ENCODE measurements around the gene GSTCD.
"Not testable (repeated sequence)": the region's sequence is repeated elsewhere in the genome, so short reads cannot be mapped to it uniquely, and the experiment has no call there.

GSTCD gene

GRCh38 chr4:105765690-105766407 is 57.3 kb downstream of the GSTCD start:
- no peaks in the 10 kb centered on the region for H3K9me3 ChIP-seq (ENCODE audit: low read length)
- no peak overlapping the region for H3K27ac ChIP-seq (ENCODE audit: low read depth, low read length, poor library complexity, severe bottlenecking)
- H3K4me2 ChIP-seq (ENCODE audit: low read length), result no peak overlapping the region
- H3K4me3 ChIP-seq (ENCODE audit: low read depth, low read length, poor library complexity, severe bottlenecking), result no peak overlapping the region
- H2AFZ ChIP-seq (ENCODE audit: low read length), result no peak overlapping the region
- no peaks in the 10 kb centered on the region for H3F3A ChIP-seq (ENCODE audit: insufficient read depth, low read length)
- no peak overlapping the region for H3K9ac ChIP-seq (ENCODE audit: low read length)
- H3K27me3 ChIP-seq (ENCODE audit: insufficient read depth, low read length), result no peaks in the 10 kb centered on the region
- H3K4me1 ChIP-seq (ENCODE audit: insufficient read depth, low read length, severe bottlenecking), result no peaks in the 10 kb centered on the region
- no peaks in the 10 kb centered on the region for H3K79me2 ChIP-seq (ENCODE audit: insufficient read depth, low read length)
- H4K20me1 ChIP-seq (ENCODE audit: insufficient read depth, low read length), result no peaks in the 10 kb centered on the region
- H3K9me2 ChIP-seq (ENCODE audit: low read depth, low read length), result no peaks in the 10 kb centered on the region
- TF ChIP-seq EZH2 (IDR thresholded peaks at IDR 0.05; ENCODE audit: borderline replicate concordance, low read length), result no peak
- TF ChIP-seq CTCF (IDR thresholded peaks at IDR 0.05; ENCODE audit: low read length), result no peak
- no peaks in the 10 kb centered on the region for H3K36me3 ChIP-seq (ENCODE audit: insufficient read depth, low read length)

- H3K9ac ChIP-seq (ENCODE audit: low read length), result no peak overlapping the region
- H2AFZ ChIP-seq (ENCODE audit: low read length), result no peak overlapping the region
- H3K4me3 ChIP-seq (ENCODE audit: low read depth, low read length, poor library complexity, severe bottlenecking), result no peak overlapping the region
- H3K79me2 ChIP-seq (ENCODE audit: insufficient read depth, low read length), result no peaks in the 10 kb centered on the region
- H3F3A ChIP-seq (ENCODE audit: insufficient read depth, low read length), result no peaks in the 10 kb centered on the region
- TF ChIP-seq EZH2 (IDR thresholded peaks at IDR 0.05; ENCODE audit: borderline replicate concordance, low read length) (no peak), CTCF (IDR thresholded peaks at IDR 0.05; ENCODE audit: low read length) (no peak)
- H3K36me3 ChIP-seq (ENCODE audit: insufficient read depth, low read length), result no peaks in the 10 kb centered on the region
- H3K9me3 ChIP-seq (ENCODE audit: low read length), result no peaks in the 10 kb centered on the region
- no peak overlapping the region for H3K4me2 ChIP-seq (ENCODE audit: low read length)
- no peaks in the 10 kb centered on the region for H4K20me1 ChIP-seq (ENCODE audit: insufficient read depth, low read length)
- no peak overlapping the region for H3K27ac ChIP-seq (ENCODE audit: low read depth, low read length, poor library complexity, severe bottlenecking)
- no peaks in the 10 kb centered on the region for H3K27me3 ChIP-seq (ENCODE audit: insufficient read depth, low read length)
- no peaks in the 10 kb centered on the region for H3K9me2 ChIP-seq (ENCODE audit: low read depth, low read length)
- no peaks in the 10 kb centered on the region for H3K4me1 ChIP-seq (ENCODE audit: insufficient read depth, low read length, severe bottlenecking)
Observed at GRCh38 chr4:105767579-105767978, 59.0 kb downstream of the GSTCD start.

- H3K9me3 ChIP-seq (ENCODE audit: low read length); H3K27ac ChIP-seq (ENCODE audit: low read depth, low read length, poor library complexity, severe bottlenecking); H3K4me1 ChIP-seq (ENCODE audit: insufficient read depth, low read length, severe bottlenecking); H3K9me2 ChIP-seq (ENCODE audit: low read depth, low read length); H3K79me2 ChIP-seq (ENCODE audit: insufficient read depth, low read length); H3F3A ChIP-seq (ENCODE audit: insufficient read depth, low read length); H3K27me3 ChIP-seq (ENCODE audit: insufficient read depth, low read length); H4K20me1 ChIP-seq (ENCODE audit: insufficient read depth, low read length); H3K4me2 ChIP-seq (ENCODE audit: low read length); H3K36me3 ChIP-seq (ENCODE audit: insufficient read depth, low read length); H3K9ac ChIP-seq (ENCODE audit: low read length); H2AFZ ChIP-seq (ENCODE audit: low read length); H3K4me3 ChIP-seq (ENCODE audit: low read depth, low read length, poor library complexity, severe bottlenecking): not testable (repeated sequence)
Observed at GRCh38 chr4:105770524-105770923, 61.9 kb downstream of the GSTCD start.

- H3K27ac ChIP-seq (ENCODE audit: low read depth, low read length, poor library complexity, severe bottlenecking); H3K4me3 ChIP-seq (ENCODE audit: low read depth, low read length, poor library complexity, severe bottlenecking); H3K4me2 ChIP-seq (ENCODE audit: low read length); H3F3A ChIP-seq (ENCODE audit: insufficient read depth, low read length); H3K4me1 ChIP-seq (ENCODE audit: insufficient read depth, low read length, severe bottlenecking); H3K9ac ChIP-seq (ENCODE audit: low read length); H2AFZ ChIP-seq (ENCODE audit: low read length); H3K9me2 ChIP-seq (ENCODE audit: low read depth, low read length); H3K36me3 ChIP-seq (ENCODE audit: insufficient read depth, low read length); H4K20me1 ChIP-seq (ENCODE audit: insufficient read depth, low read length); H3K27me3 ChIP-seq (ENCODE audit: insufficient read depth, low read length); H3K9me3 ChIP-seq (ENCODE audit: low read length); H3K79me2 ChIP-seq (ENCODE audit: insufficient read depth, low read length): not testable (repeated sequence)
Observed at GRCh38 chr4:105772065-105772464, 63.5 kb downstream of the GSTCD start.

GRCh38 chr4:105775760-105776415 is 67.3 kb downstream of the GSTCD start:
- not testable (repeated sequence) for H2AFZ ChIP-seq (ENCODE audit: low read length); H3K4me2 ChIP-seq (ENCODE audit: low read length); H3K79me2 ChIP-seq (ENCODE audit: insufficient read depth, low read length); H3K9me3 ChIP-seq (ENCODE audit: low read length); H3K4me3 ChIP-seq (ENCODE audit: low read depth, low read length, poor library complexity, severe bottlenecking); H3K4me1 ChIP-seq (ENCODE audit: insufficient read depth, low read length, severe bottlenecking); H3K9ac ChIP-seq (ENCODE audit: low read length); H3F3A ChIP-seq (ENCODE audit: insufficient read depth, low read length); H3K36me3 ChIP-seq (ENCODE audit: insufficient read depth, low read length); H3K27ac ChIP-seq (ENCODE audit: low read depth, low read length, poor library complexity, severe bottlenecking); H4K20me1 ChIP-seq (ENCODE audit: insufficient read depth, low read length); H3K27me3 ChIP-seq (ENCODE audit: insufficient read depth, low read length); H3K9me2 ChIP-seq (ENCODE audit: low read depth, low read length)

Data from OCI-LY1 (cell line).